Ovary (tissue), 3 donors: ENCODE measurements around the gene DIP2C.

Experiments
- POLR2A ChIP-seq: fragments of 450-650 bp; IDR thresholded peaks from one replicate; pipeline ENCODE4 v1.6.1; 2017; ENCODE audit warnings: antibody characterized with exemption, mild to moderate bottlenecking, moderate library complexity
- TF ChIP-seq, protein P1 (sequence below), 3 donors: fragments of 450-650 bp in 2 of 3; fragments of 200-600 bp in 1 of 3; IDR thresholded peaks; one replicate each; pipeline versions ENCODE4 v1.5.1 to v1.8.0; 2016 to 2022; ENCODE audit warnings: antibody characterized with exemption in 3 of 3, mild to moderate bottlenecking in 1 of 3
- donor health status: DM: no; HTN: no; CAD: no.

DNA sequence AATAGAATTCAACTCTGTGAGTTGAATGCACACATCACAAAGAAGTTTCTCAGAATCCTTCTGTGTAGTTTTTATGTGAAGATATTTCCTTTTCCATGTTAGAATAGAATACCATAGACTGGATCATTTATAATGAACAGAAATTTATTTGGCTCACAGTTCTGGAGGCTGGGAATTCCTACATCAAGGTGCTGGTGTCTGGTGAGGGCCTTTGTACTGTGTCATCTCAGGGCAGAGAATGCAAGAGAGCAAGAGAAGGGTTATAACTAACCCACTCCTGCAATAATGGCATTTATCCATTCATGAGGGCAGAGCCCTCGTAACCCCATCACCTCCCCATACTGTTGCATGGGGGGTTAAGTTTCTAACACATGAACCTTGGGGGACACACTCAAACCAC is 18.4 kb upstream of the DIP2C start:
- TF ChIP-seq, protein P1, sequence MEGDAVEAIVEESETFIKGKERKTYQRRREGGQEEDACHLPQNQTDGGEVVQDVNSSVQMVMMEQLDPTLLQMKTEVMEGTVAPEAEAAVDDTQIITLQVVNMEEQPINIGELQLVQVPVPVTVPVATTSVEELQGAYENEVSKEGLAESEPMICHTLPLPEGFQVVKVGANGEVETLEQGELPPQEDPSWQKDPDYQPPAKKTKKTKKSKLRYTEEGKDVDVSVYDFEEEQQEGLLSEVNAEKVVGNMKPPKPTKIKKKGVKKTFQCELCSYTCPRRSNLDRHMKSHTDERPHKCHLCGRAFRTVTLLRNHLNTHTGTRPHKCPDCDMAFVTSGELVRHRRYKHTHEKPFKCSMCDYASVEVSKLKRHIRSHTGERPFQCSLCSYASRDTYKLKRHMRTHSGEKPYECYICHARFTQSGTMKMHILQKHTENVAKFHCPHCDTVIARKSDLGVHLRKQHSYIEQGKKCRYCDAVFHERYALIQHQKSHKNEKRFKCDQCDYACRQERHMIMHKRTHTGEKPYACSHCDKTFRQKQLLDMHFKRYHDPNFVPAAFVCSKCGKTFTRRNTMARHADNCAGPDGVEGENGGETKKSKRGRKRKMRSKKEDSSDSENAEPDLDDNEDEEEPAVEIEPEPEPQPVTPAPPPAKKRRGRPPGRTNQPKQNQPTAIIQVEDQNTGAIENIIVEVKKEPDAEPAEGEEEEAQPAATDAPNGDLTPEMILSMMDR (IDR thresholded peaks at IDR 0.05), result no peak
- TF ChIP-seq POLR2A, result no peak
